Duodenal mucosa (tissue), 2 donors: ENCODE data around the gene MAD1L1.

Source experiments
- H3K27ac ChIP-seq: one replicate; pipeline ENCODE4 v1.7.0; 2013; ENCODE audit warnings: low read depth, low read length
- H3K27me3 ChIP-seq, 2 donors: one replicate each; pipeline ENCODE4 v1.7.0; 2013; ENCODE audit warnings: low read length in 2 of 2, control low read depth in 1 of 2; ENCODE audit not compliant: insufficient read depth in 2 of 2, control insufficient read depth in 1 of 2
- H3K36me3 ChIP-seq, 2 donors: one replicate each; pipeline ENCODE4 v1.7.0; 2013; ENCODE audit warnings: low read length in 2 of 2, control low read depth in 1 of 2; ENCODE audit not compliant: insufficient read depth in 2 of 2, control insufficient read depth in 1 of 2
- H3K4me1 ChIP-seq, 2 donors: one replicate each; pipeline ENCODE4 v1.7.0; 2013; ENCODE audit warnings: low read length in 2 of 2, control low read depth in 1 of 2; ENCODE audit not compliant: insufficient read depth in 2 of 2, control insufficient read depth in 1 of 2
- H3K4me3 ChIP-seq, 2 donors: one replicate each; pipeline ENCODE4 v1.7.0; 2013; ENCODE audit warnings: low read length in 2 of 2, low read depth in 1 of 2
- H3K9ac ChIP-seq, 2 donors: one replicate each; pipeline ENCODE4 v1.7.0; 2013; ENCODE audit warnings: low read length in 2 of 2, low read depth in 1 of 2
- H3K9me3 ChIP-seq, 2 donors: one replicate each; pipeline ENCODE4 v1.7.0; 2013; ENCODE audit warnings: low read length in 2 of 2, control low read depth in 1 of 2; ENCODE audit not compliant: control insufficient read depth in 1 of 2

Gene MAD1L1

DNA sequence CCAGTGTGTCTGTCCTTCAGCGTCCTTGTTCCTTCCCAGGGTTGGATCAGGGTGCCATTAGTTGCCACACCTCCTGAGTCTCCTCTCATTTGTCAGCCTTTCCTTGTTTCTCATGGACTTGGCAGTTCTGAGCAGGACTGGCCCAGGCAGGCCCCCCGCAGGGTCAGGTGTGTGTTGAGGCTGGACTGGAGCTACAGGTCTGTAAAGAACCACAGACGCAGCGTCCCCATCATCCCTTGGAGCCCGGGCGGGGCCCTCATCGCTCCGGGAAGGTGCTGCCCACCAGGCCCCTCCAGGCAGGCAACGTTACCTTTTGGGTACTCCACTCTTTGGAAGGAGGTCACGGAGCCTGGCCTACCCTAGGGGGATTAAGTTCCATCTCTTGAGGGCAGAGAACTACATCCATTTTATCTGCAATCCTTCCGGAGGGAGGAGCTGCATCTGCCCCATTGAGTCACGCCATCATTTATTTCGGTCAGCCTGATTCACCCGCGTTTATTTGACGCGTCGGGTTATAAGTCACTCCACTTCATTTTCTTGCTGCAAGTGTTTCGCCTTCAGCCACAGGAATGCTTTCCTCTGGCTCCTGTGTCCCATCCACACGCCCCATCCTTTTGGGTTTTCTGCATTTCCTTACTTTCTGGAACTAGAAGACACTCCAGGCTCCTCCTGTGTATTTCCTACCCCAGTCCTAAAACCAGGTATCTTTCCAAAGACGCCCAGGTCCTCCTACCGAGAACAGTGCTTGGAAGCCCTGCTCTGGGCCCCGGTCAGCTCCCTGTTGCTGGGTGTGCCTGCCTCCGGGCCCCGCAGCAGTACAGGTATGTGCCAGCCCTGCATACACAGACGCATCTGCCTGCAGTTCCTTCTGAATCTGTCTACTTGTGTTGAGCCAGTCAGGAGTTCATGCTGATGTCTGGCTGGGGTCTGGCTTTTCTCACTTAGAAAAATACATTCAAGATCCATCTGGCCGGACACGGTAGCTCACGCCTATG, 141.9 kb downstream of the MAD1L1 start:
- H3K9me3 ChIP-seq: no peaks in the 10 kb centered on the region
- H3K9ac ChIP-seq: no peak overlapping the region
- no peak overlapping the region for H3K27ac ChIP-seq
- H3K27me3 ChIP-seq: no peaks in the 10 kb centered on the region
- no peak overlapping the region for H3K4me3 ChIP-seq
- no peaks in the 10 kb centered on the region for H3K4me1 ChIP-seq
- no peaks in the 10 kb centered on the region for H3K36me3 ChIP-seq

DNA sequence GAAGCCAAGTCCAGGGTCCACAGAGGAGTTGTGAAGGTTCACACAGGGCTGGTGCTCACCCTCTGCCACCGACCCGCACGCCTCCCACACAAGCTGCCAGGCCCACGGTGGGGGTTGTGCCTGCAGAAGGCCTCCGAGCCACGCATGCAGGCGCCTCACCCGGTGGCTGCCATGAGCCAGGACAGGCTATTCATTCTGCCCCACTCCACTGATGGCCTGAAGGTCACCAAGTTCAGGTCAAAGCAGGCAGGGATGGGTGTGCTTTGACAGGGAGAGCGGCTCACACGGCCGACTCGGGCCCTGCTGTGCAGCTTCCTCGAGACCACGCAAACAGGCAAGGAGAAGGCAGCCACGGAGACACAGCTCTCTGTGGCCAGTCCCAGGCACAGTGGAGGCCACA, 143.9 kb downstream of the MAD1L1 start:
- no peaks in the 10 kb centered on the region for H3K27me3 ChIP-seq

DNA sequence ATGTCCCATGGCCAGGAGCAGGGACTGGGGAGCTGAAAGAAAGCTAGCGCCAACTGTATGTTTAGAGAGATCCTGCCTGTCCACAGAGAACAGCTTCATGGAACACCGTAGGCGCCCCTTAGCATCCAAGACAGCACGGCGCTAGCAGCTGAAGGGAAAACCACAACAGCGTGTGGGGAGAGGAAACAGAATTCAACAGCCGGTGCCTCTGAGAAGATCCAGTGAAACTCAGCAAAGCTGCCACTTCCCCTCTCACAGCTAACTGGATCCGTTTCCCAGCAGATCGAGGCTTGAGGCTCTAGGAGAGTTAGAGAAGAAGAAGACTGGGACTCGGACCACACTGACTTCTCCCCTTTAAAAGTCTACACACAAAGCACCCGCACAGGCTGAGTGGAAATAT, 145.0 kb downstream of the MAD1L1 start:
- H3K9me3 ChIP-seq: no peaks in the 10 kb centered on the region
- no peak overlapping the region for H3K9ac ChIP-seq
- no peaks in the 10 kb centered on the region for H3K27me3 ChIP-seq
- H3K36me3 ChIP-seq: peaks cover 0 to 11% of the 10 kb centered on the region in 2 donors
- no peak overlapping the region for H3K4me3 ChIP-seq
- H3K4me1 ChIP-seq: no peaks in the 10 kb centered on the region
- H3K27ac ChIP-seq: no peak overlapping the region

More for the DNA sequence above, 143.9 kb downstream of the MAD1L1 start:
- H3K27ac ChIP-seq: no peak overlapping the region
- H3K4me1 ChIP-seq: no peaks in the 10 kb centered on the region
- H3K9ac ChIP-seq: no peak overlapping the region
- no peak overlapping the region for H3K4me3 ChIP-seq
- no peaks in the 10 kb centered on the region for H3K9me3 ChIP-seq
- H3K36me3 ChIP-seq: peaks cover 0 to 5% of the 10 kb centered on the region in 2 donors

DNA sequence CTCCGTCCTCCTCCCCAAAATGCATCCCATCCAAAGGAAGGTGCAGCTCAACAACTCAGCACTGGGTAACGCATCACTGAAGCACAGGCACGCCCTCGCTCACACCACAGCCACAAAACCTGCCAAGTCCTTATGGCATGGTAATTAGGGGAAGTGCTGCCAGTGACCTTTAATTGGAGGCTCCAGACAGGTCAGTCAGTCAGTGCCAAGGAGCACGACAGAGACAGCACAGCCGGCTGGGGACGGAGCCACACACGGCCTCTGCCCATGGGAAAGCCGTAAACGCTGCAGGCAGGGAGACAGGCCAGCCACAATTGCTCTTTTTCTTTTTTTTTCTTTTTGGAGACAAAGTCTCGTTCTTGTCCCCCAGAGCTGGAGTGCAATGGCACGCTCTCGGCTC, 146.5 kb downstream of the MAD1L1 start:
- H3K9me3 ChIP-seq: no peaks in the 10 kb centered on the region
- H3K9ac ChIP-seq: no peak overlapping the region
- no peak overlapping the region for H3K27ac ChIP-seq
- H3K36me3 ChIP-seq: peaks cover 0 to 11% of the 10 kb centered on the region in 2 donors
- H3K4me3 ChIP-seq: no peak overlapping the region
- no peaks in the 10 kb centered on the region for H3K27me3 ChIP-seq
- H3K4me1 ChIP-seq: no peaks in the 10 kb centered on the region

DNA sequence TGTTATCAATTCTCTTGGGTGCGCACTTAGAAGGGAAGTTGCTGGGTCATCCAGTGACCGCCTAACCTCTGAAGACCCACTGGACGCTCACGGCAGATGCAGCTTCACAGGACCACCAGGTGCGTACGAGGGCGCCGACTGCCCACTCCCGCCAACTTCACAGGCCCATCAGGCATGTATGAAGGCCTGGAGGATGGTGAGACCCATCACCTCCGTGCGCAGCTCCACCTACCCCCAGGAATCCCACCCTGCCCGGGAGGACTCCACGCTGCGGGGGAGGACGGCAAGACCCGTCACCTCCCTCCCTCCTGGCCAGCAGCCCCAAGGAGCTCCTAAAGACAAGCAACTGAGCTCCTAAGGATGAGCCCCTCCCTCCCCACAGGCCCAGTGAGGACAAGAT, 146.9 kb downstream of the MAD1L1 start:
- Histone ChIP-seq H3K36me3 (peaks cover 0 to 11% of the 10 kb centered on the region in 2 donors), H3K27me3 (no peaks in the 10 kb centered on the region), H3K9ac (no peak overlapping the region), H3K27ac (no peak overlapping the region), H3K4me3 (no peak overlapping the region), H3K4me1 (no peaks in the 10 kb centered on the region), H3K9me3 (no peaks in the 10 kb centered on the region)

DNA sequence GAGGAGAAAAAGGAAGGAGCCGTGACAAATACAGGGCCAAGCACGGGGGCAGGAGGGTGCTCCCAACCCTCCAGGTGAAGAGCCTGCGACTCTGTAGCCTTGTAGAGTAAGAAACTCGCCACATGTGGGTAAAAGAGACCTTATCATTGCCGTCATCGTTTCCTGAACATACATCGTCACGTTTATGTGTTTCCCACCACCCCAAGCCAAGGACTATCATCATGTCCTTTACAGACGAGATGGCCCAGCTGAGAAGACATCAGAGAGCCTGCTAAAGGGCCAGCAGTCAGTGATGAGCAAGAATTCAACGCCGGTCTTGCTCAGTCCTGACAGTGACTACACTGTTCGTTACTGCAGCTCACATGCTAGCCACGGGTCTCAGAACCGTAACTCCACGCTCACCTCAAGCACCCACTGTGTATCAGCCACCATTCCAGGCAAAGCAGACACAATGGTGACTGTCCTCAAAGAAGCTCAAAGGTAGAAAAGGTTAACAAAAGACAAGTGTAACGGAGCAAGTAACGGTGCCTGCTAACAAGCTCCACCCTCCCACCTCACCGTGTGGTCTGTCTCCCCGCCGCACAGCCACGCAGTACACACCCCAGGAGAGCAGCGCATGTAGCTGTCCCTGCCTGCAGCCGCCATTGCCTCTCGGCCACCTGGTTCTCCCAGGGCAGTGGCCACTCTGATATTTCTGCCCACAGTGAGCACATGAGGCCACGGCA, 147.8 kb downstream of the MAD1L1 start:
- Histone ChIP-seq H3K4me3 (no peak overlapping the region), H3K9ac (no peak overlapping the region), H3K4me1 (no peaks in the 10 kb centered on the region), H3K27ac (no peak overlapping the region), H3K36me3 (peaks cover 0 to 11% of the 10 kb centered on the region in 2 donors), H3K9me3 (no peaks in the 10 kb centered on the region), H3K27me3 (no peaks in the 10 kb centered on the region)

DNA sequence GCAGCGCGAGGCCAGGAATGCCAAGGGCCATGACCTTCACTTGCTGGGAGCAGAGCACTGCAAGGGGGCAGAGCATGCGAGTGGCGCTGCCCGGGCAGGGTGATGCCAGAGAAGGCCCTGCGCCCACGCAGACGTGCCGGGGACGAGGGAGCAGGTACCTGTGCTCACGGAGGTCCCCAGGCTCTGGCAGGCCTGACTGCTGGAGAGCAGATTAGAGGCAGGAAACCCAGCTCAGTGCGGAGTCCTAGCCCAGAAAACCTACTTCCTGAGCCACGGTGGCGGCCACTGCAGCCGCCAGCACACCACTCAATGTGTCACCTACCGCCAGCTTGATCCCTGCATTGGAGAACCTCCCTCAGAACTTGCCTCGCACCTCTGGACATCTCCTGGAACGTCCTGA, 148.4 kb downstream of the MAD1L1 start:
- Histone ChIP-seq H3K36me3 (peaks cover 0 to 11% of the 10 kb centered on the region in 2 donors), H3K27me3 (no peaks in the 10 kb centered on the region), H3K4me3 (no peak overlapping the region), H3K4me1 (no peaks in the 10 kb centered on the region), H3K9me3 (no peaks in the 10 kb centered on the region), H3K27ac (no peak overlapping the region), H3K9ac (no peak overlapping the region)

DNA sequence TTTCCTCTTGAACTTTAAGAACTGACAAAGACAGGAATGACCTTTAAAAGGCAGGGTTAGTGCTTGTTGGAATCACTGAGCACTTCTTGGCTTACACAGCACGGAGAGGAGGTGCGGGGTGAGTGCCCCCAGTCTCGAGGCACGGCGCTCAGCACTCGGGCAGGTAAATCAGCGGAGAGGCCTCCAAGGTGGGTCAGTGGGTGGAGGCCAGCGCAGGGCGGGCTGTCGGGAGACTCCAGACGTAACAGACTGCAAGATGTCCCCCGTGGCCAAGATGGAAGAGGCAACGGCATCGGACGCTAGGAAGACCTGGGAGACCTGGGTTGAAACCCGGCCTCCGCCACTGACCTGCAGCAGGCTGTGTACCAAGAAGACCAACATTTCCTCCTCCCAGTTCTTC, 149.4 kb downstream of the MAD1L1 start:
- no peak overlapping the region for H3K27ac ChIP-seq
- no peaks in the 10 kb centered on the region for H3K27me3 ChIP-seq
- peaks cover 0 to 11% of the 10 kb centered on the region in 2 donors for H3K36me3 ChIP-seq
- H3K4me1 ChIP-seq: no peaks in the 10 kb centered on the region
- no peaks in the 10 kb centered on the region for H3K9me3 ChIP-seq
- H3K9ac ChIP-seq: no peak overlapping the region
- H3K4me3 ChIP-seq: no peak overlapping the region

DNA sequence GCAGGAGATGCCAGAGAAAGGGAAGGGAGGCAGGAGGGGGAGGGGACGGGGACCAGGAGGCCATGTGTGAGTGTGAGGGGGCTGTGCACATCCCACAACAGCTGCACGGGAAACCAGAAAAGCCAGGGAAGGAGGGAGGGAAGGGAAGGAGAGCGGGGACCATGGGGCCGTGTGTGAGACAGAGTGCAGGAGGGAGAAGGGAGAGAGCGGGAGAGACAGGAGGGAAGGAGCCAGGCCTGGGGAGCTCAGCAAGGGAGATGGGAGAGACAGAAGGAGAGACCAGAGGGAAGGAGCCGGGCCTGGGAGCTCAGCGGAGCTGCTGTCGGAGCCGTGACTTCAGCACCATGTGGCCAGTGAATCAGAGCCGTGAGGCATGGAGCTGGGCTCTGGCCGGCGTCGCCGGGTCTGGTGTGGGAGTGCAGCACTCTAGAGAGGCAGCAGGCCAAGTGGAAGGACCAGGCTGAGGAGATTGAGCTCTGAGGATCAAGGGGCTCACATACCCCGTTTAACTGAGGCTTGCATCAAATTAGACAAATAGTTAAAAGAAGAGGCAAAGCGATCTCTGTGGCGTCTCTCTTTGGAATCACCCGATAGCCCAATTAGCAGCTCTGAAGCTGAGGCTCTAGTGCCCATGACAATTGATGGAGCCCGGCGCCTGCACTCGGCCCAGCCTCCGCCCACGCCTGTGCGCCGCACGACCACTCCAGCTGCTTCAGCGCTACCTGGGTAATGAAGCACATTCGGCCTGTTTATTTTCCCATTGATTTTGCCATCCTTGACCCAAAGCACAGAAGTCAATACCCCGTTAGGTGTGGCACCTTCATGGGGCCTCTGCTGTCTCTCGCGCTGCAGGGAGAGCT, 150.4 kb downstream of the MAD1L1 start:
- peaks cover 0 to 11% of the 10 kb centered on the region in 2 donors for H3K36me3 ChIP-seq
- no peaks in the 10 kb centered on the region for H3K9me3 ChIP-seq
- H3K4me1 ChIP-seq: no peaks in the 10 kb centered on the region
- no peaks in the 10 kb centered on the region for H3K27me3 ChIP-seq
- no peak overlapping the region for H3K9ac ChIP-seq
- H3K27ac ChIP-seq: no peak overlapping the region
- H3K4me3 ChIP-seq: no peak overlapping the region
